ENCODE results near the gene STXBP1.

- no peak for TF ChIP-seq POLR2AphosphoS5 (IDR thresholded peaks at IDR 0.05; ENCODE audit: low read depth, low read length)
- no peak for TF ChIP-seq POLR2A (IDR thresholded peaks at IDR 0.05; ENCODE audit: low read depth, low read length)
Measured at GRCh38 chr9:127642082-127642740, 30.1 kb downstream of the STXBP1 start.
